ENCODE measurements around the gene MORC3.
"Not testable (repeated sequence)": the region's sequence is repeated elsewhere in the genome, so short reads cannot be mapped to it uniquely, and the experiment has no call there.

Gene MORC3

DNA sequence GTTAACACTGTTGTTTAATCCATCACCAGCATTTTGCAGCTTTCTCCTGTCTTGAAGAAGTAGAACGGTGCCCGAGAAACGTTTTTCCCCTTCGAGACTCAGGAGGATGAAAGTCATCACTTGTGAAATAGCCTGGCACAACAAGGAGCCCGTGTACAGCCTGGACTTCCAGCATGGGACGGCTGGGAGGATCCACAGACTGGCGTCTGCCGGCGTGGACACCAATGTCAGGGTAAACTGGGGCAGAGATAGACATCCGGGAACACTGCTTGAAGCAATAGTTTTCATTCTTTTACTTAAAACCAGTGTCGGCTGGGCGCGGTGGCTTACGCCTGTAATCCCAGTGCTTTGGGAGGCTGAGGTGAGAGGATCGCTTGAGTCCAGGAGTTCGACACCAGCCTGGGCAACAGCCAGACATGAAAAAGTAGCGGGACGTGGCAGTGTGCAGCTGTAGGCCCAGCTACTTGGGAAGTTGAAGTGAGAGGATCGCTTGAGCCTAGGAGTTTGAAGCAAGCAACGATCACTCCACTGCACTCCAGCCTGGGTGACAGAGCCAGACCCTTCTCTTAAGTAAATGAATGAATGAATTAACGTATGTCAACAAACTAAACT is 66.1 kb downstream of the MORC3 start:
- DNase-seq (ENCODE audit: low read depth), result no peak

DNA sequence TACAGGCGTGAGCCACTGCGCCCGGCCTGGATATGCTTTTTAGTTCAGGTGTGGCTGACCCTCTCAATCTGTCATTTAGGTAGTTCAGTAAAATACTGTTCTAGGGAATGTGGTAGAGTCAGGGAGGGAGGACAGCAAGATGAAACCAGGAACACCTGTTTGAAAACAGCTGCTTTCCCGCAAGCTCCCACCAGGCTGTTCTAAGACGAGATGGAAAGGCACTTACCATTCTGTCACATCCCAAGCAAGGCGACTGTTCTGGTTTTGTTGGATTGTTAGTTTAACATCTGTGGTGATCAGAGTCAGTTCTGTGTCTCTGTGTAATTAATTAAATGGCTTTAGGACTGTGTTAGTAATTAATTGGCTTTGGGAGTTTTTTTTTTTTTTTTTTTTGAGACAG is 68.1 kb downstream of the MORC3 start:
- no peak for DNase-seq (ENCODE audit: low read depth)

DNA sequence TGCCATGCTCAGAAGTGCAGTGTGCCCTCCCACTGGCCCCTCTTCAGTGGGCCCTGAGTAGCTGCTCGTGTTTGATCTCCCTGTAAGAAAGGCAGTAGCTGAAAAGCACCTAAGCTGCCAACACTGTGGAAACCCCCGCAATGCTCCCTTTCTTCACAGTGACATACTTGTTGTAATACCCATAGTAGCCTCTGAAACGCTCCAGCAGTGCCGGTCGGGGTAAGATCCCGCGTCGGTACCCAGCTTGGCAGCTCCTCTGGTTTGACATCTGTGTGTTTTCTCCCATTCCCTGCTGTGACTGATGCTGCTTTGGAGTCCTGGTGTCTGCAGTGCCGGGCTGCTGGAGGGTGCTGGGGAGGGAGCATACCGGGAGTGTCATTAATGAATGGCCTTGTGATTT is 68.8 kb downstream of the MORC3 start:
- no peak for DNase-seq (ENCODE audit: low read depth)

DNA sequence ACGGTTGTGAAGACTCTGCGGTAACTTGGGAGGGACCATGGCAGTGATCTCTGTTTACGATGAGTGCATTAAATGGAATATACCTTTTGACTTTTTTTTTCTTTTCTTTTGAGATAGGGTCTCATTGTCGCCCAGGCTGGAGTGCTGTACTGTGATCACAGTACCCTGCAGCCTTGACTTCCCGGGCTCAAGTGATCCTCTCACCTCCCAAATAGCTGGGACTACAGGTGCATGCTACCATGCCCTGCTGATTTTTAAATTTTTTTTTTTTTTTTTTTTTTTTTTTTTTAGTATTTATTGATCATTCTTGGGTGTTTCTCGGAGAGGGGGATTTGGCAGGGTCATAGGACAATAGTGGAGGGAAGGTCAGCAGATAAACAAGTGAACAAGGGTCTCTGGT is 71.7 kb downstream of the MORC3 start:
- DNase-seq (ENCODE audit: low read depth), result not testable (repeated sequence)

DNA sequence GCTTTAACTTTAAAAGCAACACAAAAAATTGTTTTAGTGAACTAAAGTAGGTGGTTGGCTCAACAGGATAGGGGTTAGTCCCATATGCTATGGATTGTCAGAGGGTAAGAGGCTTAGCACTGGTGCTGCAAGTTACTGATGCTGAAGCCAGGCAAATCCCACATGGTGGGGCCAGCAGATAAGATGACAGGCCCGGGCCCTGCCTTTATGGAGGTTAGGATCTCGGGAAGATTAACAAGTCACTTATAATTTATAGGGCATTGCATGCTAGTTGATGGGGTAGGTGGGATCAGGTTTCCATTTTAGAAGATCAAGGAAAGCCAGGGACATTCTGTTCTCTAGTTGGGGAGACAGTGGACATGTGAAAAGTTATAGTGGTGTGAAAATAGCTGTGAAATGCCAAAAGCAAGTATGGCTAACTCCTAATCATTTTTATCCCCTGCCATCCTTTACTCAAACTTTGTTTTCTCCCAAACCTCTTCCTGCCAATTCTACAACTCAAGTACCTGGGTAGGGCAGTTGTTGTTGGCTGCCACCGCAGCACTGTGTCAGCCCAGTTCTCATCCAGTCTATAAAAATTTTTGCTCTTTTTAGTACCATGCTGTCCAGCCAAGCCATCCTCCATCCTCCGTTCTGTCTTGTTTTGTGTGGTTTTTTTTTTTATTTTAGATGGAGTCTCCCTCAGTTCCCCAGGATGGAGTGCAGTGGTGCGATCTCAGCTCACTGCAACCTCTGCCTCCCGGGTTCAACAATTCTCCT is 75.5 kb downstream of the MORC3 start:
- DNase-seq (ENCODE audit: low read depth), result no peak

DNA sequence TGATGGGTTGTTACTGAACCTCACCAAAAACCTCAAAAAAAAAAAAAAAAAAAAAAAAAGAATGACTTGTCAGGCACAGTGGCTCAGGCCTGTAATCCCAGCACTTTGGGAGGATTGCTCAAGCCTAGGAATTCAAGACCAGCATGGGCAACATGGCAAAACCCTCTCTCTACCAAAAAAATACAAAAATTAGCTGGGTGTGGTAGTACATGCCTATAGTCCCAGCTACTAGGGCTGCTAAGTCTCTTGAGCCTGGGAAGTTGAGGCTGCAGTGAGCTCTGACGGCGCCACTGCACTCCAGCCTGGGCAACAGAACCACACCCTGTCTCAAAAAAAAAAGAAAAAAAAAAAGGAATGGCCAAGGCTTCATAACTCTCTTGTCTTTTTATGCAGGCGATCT is 76.3 kb downstream of the MORC3 start:
- DNase-seq (ENCODE audit: low read depth), result no peak

DNA sequence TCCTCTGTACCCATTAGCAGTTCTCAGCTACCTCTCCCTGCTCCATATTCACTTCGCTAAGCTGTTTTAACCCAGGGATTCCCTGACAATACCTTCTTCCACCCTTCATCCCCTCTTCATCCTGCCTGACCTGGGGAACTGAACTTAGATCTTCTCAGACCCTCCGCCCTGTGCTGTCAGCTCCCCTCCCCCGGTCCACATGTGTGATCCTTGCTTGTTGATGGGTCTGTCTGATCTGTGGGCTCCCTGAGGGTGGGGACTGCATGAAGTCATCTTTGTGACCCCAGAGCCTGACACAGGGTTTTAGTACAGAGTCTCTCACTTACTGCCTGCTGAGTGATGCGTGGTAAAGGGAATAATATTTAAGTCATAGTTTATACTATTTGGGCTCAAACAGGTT is 77.0 kb downstream of the MORC3 start:
- no peak for DNase-seq (ENCODE audit: low read depth)

DNA sequence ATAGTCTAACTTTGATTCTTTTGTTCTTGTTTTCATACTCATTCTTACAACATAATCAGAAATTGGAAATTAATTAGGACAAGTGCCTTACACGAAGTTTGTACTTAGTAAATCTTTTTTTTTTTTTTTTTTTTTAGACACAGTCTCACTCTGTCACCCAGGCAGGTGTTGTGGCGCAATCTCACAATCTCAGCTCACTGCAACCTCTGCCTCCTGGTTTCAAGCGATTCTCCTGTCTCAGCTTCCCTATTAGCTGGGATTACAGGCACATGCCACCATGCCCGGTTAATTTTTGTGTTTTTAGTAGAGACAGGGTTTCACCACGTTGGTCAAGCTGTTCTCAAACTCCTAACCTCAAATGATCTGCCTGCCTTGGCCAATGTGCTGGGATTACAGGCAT is 77.6 kb downstream of the MORC3 start:
- DNase-seq (ENCODE audit: low read depth), result no peak

DNA sequence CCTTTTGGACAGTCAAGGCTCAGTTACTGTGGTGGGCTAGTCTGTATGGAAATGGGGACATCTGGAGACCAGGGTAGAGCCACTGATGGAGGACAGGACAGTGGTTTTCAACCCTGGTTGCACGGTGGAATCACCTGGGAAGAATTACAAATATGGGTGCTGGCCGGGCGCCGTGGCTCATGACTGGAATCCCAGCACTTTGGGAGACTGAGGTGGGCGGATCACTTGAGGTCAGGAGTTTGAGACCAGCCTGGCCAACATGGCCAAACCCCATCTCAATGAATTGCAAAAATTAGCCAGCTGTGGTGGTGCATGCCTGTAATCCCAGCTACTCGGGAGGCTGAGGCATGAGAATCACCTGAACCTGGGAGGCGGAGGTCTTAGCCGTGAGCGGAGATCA is 79.7 kb downstream of the MORC3 start:
- not testable (repeated sequence) for DNase-seq (ENCODE audit: low read depth)

DNA sequence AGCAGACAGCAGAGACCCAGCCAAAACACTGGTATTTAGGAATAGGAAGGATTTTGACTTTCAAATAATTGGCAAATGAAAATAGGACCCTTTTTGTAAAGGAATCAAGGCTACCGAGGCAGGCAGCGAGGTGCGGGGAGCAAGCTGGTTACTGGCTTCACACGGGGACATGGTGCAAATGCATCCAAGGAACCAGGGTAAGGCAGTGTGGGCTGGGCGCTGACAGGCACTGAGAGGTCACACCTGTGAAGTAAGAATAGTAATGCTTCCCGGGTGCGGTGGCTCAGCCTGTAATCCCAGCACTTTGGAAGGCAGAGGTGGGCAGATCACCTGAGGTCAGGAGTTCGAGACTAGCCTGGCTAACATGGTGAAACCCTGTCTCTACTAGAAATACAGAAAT is 80.7 kb downstream of the MORC3 start:
- no peak for DNase-seq (ENCODE audit: low read depth)

DNA sequence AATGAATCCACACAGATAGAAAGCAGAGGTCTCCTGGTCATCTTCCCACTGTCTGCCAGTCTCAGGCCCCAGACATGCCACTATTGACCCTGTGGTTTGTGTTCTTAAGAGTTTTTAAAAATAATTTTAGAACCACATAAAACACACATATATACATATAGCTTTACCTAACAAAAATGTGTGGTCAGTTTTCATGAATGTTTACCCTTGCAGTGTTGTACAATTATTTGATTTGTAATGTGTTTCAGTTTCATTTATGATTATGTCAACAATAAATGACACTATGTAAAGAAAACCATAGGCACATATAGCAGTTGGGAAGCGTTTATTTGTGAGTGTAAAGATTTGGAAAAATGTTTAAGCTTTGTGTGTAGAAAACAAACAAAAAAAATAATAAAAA is 82.3 kb downstream of the MORC3 start:
- DNase-seq (ENCODE audit: low read depth), result no peak

DNA sequence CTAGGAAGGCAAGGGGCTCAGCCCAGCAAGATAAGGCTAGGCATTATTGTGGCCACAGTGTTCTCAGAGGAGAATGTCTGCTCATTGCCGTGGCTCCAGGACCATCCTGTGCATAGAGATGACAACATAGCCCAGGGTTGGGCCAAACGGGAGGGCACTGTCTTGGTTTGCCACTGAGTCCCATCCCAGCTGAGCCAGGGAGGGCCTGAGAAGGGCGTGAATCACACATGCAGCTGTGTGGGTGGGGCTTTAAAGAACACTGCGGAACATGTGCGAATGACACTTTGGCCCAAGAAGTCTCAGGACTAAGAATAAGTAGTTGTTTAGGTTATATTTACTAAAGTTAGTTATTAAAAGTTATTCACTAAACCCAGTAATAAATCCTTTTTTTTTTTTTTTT is 83.7 kb downstream of the MORC3 start:
- no peak for DNase-seq (ENCODE audit: low read depth)

DNA sequence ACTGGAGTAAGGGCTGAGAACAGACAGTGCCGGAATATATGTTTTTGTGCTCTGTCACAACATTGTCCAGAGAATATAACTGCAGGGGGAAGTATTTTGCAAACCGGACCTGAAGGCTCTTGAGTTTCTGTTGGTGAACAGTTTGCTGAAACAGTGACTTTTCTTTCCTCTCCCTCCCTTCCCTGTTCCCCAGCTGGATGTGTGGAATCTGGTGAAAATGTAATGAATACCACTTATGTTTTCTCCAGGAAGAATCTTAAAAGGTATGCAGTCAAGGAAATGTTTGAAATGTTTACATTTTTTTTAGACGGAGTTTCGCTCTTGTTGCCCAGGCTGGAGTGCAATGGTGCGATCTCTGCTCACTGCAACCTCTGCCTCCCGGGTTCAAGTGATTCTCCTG is 88.6 kb downstream of the MORC3 start:
- no peak for DNase-seq (ENCODE audit: low read depth)

DNA sequence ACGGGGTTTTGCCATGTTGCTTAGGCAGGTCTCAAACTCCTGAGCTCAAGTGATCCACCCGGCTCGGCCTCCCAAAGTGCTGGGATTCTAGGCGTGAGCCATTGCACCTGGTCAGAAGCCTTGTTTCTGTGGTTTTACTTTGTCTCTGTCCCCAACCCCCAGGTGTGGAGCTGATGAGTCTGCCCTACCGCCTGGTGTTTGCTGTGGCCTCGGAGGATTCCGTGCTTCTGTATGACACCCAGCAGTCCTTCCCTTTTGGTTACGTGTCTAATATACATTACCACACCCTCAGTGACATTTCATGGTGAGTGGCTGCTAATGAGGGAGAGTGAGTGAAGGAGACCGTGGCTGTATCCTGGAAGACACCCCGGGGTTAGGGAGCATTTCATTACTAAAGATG is 91.3 kb downstream of the MORC3 start:
- DNase-seq (ENCODE audit: low read depth), result no peak

DNA sequence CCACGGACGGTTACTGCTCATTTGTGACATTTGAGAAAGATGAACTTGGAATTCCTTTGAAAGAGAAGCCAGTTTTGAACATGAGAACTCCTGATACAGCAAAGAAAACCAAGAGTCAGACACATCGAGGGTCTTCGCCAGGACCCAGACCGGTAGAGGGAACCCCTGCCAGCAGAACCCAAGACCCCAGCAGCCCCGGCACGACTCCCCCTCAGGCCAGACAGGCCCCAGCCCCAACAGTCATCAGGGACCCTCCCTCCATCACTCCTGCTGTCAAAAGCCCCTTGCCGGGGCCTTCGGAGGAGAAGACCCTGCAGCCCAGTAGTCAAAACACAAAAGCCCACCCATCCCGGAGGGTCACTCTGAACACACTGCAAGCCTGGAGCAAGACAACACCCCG is 92.9 kb downstream of the MORC3 start:
- DNase-seq (ENCODE audit: low read depth), result no peak

DNA sequence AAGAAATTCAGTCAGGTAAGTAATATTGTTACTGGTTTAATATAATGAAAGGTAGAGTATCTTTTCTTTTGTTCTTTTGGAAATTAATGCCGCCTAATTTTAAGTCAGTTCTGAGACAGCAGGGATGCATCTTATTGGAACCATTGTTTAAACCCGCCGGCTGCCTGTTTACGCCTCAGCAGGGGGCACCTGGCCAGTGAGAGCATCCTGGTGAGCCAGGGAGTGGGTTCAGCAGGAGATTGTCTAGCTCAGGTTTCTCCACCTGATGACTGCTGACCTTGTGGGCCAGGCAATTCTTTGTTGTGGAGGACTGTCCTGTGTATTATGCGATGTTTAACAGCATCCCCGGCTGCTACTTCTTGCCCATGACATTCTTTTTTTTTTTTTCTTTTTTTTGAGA is 95.4 kb downstream of the MORC3 start:
- no peak for DNase-seq (ENCODE audit: low read depth)

DNA sequence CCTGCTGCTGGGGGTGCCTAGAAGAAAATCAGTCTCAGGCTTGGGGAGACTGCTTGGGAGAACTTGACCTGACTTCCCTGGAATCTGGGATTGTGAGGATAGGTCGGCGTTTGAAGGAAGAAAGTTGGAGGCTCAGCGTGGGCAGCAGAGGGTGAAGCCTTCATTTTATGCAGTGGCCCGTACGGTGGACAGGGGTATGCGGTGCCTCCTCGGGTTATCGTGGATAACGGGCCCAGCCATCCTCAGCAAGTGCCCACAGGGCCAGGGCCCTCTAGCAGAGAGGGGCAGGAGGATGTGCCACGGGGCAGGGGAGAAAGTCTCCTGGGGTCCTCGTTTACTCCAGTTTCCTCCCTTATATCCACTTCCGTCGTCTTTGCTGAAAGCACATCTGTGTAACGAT is 99.2 kb downstream of the MORC3 start:
- DNase-seq (ENCODE audit: low read depth), result no peak

DNA sequence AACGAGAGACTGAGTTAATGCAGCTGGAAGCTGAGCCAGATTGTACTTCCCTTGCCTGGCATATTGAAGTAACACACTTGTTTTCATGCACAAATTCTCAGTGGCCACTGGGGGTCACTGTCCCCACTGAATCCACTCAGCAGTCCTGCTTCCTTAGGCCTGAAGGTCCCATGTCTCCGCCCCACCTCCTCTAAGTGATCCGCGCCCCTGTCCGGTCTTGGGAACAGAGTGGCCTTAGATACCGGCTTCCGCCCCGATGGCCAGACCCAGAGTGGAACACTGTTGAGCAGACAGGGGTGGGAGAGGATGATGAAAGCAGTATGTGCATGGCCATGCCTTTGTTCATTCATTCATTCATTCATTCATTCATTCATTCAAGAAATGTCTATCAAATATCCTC is 100.0 kb downstream of the MORC3 start:
- DNase-seq (ENCODE audit: low read depth), result peak; percentile 88

DNA sequence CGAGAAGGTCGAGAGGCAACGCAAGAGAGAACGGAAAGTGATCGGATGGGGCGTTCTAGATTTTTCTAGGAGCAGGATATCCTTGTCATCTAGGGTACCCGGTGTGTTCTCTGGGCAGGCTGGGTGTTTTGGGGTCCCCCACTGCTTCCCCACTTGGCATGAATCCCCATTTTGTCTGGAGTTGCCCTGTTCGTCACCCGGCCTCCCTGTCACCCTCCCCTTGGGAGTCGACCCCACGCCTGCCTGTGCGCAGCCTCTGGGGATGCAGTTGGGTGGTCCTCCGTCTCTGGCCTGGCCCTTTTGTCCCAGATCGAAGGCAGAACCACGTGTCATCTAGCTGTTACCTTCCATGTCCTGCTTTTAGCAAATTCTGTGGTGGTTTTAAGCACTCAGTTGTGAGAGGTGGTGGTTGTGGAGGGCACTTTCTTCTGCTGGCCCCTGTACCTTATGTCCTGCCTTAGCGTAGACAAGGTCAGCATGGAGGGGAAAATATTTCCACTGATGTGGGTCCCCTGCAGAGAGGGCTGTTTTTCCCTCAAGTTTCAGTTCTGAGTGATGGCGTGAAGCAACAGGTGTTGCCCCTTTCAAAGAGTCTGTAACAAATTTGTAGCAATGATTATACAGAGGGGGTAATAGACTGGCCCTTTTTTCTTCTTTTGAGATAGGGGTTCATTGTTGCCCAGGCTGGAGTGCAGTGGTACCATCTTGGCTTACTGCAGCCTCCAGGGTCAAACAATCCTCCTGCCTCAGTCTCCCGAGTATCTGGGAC is 100.8 kb downstream of the MORC3 start:
- DNase-seq (ENCODE audit: low read depth), result no peak

DNA sequence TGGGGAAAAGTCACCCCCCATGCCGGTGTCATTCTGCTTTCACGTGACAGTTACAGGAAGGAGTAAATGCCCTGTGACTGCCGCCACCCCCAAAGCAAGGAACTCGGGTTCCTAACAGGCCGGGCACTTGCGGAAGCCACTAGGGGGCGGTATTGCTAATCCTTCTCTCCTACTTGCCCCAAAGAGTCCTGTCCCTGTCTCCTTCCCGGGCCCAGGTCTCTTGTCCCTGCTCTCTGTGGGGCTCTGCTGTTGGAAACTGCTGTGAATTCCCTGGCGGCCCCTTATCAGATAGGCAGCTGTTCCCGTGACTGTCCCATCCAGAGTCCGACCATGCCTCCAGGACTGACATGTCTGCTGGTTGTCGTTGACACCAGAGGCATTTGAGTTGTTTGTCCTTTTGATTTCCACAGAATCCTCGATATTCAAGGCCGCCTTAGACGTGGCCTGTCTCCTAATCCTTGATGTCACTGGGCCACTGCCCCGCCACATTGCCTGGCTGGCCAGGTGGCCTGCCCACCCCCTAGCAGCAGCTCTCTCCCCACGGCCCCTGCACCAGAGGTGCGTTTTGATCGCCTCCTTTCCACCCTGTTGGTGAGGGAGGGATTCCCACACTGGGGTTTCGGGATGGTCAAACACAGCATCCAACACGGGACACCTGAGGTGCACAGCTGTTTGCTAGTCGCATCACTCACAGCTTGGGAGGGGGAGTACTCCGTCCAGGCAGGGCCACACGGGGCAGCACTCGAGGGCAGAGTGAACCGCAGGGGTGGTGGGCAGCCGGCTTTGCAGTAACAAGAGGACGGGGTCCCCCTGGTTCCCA is 102.5 kb downstream of the MORC3 start:
- peak; percentile 9 for DNase-seq (ENCODE audit: low read depth)

DNA sequence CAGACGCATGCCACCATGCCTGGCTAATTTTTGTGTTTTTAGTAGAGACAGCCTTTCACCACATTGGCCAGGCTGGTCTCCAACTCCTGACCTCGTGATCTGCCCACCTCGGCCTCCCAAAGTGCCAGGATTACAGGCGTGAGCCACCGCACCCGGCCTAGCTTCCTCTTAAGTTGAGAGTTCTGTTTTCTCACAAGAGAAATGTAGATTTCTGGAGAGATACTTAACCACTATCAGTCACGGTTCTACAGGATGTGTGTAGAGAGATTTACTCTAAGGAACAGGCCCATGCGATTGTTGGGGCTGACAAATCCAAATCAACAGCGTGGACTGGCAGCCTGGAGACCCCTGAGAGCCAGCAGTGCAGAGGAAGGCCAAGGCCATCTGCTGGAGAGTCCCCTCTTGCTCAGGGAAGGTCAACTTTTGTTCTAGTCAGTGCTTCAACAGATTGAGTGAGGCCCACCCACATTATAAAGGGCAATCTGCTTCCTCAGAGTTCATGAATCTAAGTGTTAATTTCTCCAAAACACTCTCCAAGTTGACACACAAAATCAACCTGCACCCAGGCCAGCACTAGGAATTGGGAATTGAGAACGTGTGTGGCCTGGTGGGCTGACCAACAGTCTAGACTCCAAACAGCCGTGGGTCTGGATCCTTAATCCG is 103.9 kb downstream of the MORC3 start:
- no peak for DNase-seq (ENCODE audit: low read depth)

DNA sequence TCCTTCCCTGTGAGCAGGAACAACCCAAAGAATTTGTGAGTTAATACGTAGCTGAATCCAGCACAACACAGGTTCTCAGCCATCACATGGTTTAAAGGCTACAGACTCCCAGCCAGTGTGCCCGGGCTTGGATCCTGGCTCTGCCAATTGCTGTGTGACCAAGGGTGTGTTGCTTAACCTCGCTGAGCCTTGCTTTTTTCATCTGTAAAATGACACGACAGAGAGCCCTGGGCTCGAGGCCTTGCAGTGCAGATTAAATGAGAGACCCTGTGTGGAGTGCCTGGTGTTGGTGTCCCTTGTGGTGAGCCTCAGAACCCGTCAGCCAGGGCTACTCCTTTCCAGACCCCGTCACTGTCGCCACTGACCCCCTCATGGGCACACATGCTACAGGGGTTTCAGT is 104.6 kb downstream of the MORC3 start:
- no peak for DNase-seq (ENCODE audit: low read depth)

Data from fibroblast of the conjunctiva (primary cell).